NCI-H2196 treated with DMSO at 0.1 percent for 48 hours (cell line): Measurements from ENCODE around the gene PDK1.
"Not testable (repeated sequence)": the region's sequence is repeated elsewhere in the genome, so short reads cannot be mapped to it uniquely, and the experiment has no call there.

ENCODE experiments used
- DNase-seq: peaks from one replicate; lab custom pipeline; 2025; ENCODE audit not compliant: unreplicated experiment; lab: John Stamatoyannopoulos, UW

Gene PDK1

DNA sequence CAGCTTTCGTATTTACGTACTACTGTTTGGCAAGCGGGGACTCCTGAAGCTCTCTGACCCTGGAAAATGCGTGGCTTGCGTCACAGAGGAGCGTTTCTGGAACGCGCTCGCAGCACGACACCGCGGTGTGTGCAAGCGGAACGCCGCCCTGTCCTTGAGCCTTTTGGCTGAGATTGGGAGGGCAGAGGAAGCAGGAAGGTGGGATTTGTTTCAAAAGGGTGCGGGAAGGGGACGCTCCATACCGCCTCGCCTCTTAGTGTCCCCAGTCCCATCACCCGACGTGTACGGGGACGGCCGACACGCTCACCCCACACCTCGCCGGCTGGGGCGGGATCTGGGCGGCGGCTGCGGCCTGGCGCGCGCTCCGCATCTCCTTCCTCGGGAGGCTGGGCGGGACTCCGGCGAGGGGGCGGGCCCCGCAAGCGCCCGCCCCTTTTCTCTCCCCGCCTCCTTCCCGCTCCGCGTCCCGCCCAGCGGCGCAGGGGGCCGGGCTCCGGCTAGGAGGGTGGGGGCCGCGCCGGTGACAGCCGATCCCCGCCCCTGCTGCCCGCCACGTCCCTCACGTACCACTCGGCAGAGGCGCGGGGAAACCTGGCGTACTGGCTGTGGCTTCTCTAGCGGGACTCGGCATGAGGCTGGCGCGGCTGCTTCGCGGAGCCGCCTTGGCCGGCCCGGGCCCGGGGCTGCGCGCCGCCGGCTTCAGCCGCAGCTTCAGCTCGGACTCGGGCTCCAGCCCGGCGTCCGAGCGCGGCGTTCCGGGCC is at the start of gene PDK1:
TSS of gene PDK1 (plus strand) at position 569 of the 762 bp plus-strand sequence. CDS start at position 630, 61 bp downstream.
- DNase-seq: peak; percentile 91

- no peak for DNase-seq
Measured at GRCh38 chr2:172507199-172507598, 48.7 kb upstream of the PDK1 start.

- no peak for DNase-seq
Measured at GRCh38 chr2:172510088-172510487, 45.8 kb upstream of the PDK1 start.

- DNase-seq: no peak
Measured at GRCh38 chr2:172510548-172510947, 45.3 kb upstream of the PDK1 start.

DNA sequence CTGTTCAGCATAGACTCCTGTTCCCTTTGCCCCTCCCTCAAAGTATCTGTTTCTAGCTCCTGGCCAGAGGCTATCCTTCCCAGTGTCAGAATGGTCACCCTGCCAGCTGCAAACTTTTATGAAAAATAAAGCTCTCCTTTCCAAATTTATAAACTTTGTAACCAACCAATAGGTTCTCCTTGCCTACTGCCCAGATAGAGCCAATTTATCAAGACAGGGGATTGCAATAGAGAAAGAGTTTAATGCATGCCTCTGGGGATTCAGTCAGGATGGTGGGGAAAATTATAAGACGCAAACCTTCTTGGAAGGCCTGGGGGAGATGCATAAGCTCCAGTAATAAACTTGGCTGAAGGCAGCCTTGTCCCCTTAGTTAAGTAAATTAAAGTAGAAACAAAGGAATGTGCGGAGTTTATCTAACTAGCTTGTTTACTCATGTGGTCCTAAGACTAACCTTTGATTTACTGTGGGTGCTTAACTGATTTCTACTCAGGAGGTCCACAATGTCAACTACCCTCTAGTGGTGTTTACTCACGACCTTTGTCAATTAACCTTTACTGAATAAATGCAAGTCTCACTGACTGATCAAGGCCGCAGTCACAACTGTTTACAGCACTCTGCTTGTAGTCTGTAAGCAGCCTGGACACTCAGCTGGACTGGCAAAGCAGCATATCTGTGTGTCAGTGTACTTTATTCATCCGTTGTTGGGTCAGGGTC is 42.9 kb upstream of the PDK1 start:
- DNase-seq: no peak

DNA sequence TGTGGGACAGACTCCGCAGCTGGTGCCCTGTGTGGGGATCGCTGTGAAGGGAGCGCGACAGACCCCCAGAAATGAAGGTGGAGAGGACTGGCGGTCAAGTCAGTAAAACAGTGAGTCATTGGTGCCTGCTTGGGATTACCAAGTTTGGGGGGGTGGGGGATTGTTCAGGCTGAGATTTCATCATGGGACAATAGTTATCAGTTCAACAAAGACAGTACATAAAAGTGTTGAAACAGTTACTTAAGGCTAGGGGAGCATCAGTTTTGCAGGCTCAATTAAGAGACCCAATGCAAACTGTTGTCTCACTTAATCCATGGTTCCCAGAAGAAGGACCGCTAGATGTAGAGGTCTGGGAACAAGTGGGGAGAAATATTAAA is 42.4 kb upstream of the PDK1 start:
- DNase-seq: no peak

- no peak for DNase-seq
Measured at GRCh38 chr2:172513935-172514586, 41.8 kb upstream of the PDK1 start.

DNA sequence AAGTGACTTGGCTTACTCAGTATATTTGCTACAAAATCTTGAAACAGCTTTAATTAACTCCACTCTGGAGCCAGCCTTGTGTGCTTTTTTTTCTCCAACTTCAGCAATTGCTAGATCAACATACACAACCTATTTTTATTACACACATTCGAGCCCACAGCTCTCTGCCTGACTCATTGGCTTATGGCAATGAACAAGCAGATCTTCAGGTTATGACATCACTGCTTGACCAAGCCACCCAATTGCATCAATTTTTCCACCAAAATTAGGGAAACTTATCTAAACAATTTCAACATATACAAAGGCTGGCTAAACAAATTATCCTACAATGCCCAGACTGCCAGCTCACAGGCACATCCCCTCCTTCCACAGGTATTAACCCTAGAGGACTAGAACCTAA is 39.6 kb upstream of the PDK1 start:
- DNase-seq: no peak

GRCh38 chr2:172518995-172519394 is 36.9 kb upstream of the PDK1 start:
- no peak for DNase-seq

- DNase-seq: no peak
Measured at GRCh38 chr2:172525601-172526000, 30.3 kb upstream of the PDK1 start.

GRCh38 chr2:172531309-172531708 is 24.6 kb upstream of the PDK1 start:
- no peak for DNase-seq

DNA sequence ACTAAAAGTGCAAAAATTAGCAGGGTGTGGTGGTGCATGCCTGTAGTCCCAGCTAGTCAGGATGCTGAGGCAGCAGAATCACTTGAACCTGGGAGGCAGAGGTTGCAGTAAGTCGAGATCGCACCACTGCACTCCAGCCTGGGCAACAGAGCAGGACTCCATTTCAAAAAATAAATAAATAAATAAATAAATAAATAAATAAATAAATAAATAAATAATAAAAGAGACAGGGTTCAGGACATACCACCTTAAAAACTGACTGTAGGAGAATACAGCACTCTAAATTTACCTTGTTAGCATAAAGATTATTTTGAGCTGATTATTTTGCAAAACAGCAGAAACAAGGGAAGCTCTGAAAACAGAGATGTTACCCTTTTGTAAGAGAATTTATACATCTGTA is 23.4 kb upstream of the PDK1 start:
- not testable (repeated sequence) for DNase-seq

DNA sequence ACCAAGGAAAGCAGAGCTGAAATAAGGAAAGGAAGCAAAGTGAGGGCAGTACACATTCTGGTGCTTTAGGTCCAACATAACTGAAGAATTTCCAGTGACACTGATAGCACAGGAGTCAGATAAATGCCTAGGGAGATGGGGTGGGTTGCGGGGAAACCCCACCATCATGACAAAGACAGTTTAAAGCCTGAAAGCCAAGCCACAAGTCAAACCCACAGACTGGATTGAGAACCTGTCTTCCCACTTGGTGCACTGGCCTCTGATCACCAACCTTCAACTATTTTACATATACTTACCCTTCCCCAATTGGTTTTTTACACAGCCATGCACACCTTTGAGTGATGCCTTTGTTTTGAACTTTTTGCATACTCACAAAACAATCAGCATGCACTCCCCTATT is 22.2 kb upstream of the PDK1 start:
- DNase-seq: no peak

DNA sequence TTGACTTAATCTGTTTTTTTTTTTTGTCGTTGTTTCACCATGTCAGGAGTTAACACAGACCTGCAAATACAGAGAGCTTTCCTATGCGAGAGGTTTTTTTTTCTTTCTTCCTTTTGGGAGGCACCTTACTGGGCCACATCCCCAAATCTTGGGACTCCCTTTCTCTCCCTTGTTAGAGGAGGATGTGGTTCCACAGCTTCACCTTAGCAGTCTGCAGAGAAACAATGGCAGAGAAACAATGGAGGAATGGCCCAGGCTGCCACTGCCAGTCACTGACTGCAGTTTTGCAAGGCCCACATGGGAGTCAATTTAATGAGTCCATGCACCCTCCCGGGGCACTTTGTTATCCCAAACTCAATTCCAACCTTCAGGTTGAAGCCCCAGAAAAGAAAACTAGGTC is 20.8 kb upstream of the PDK1 start:
- no peak for DNase-seq

GRCh38 chr2:172537851-172538250 is 18.0 kb upstream of the PDK1 start:
- DNase-seq: not testable (repeated sequence)

DNA sequence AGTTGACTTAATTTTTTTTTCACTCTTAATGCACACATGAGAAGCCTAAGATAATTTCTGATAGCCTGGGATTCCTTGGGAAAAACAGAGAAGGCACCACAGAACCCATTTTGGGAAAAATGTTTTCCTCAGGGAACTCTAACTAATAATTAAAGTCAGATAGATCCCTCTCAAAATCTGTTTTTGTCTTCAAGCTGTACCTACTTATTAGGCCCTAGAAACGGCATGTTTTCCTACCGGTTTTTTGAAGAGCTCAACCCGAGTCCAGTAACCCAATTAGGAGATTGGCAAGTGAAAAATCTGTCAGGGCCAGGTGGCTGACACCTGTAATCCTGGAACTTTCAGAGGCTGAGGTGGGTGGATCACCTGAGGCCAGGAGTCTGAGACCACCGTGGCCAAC is 16.1 kb upstream of the PDK1 start:
- no peak for DNase-seq

GRCh38 chr2:172540421-172540820 is 15.5 kb upstream of the PDK1 start:
- DNase-seq: no peak

DNA sequence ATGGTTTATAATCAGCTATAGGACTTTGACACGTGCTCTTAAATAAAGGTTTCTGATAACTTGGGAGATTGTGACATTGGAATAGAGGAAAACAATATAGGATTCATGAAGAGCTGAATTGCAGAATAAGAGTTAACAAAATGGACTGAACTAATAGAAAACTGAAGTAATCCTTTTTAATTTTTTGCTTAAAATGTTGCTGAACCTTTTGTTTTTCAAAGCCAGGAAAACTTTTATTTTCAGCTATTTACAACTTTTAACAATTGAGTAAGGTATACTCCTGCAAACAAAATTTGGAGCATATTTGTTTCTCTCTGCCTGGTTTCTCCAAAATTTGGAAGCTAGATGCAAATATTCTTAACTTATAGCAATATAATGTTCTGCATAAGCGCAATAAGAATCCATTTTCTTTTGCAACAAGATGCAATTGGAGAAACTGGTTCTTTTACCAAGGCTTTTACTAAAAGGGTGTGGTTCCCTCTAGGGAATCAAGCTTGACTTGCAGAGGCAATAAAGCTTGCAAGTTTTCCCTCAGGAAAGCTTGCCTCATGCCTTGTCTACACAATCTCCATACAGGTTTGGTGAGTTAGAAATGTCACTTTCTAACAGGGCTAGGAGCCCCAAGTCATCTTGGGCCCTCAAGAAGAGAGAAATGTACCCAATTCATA is 10.3 kb upstream of the PDK1 start:
- DNase-seq: no peak

DNA sequence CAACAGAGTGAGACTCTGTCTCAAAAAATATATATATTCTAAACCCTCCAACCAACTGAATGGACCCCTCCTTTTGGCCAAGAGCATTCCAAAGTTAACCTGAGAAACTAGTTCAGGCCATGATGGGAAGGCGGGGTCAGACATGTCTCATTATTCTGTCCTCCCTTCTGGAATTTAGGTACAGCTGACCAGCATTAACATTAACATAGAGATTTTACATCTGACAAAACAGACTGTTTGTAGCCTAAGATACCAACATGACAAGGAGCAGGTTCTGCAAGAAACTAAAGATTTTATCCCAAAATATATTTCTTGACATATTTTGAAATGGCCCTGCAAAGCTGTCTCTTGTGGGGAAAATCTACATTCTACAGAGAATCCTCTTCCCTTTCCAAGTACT is 6.8 kb upstream of the PDK1 start:
- no peak for DNase-seq

DNA sequence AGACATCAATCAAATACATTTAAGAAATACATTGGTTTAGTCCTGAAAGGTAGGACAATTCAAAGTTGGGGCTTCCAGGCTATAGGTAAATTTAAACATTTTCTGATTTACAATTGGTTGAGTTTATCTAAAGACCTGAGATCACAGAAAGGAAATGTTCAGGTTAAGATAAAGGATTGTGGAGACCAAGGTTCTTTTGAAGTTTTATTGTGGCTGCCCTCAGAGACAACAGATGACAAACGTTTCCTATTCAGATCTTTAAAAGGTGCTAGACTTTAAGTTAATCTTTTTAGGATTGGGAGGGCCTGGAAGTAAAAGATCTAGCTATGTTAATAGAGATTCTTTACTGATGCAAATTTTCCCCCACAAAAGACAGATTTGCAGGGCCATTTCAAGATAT is 6.1 kb upstream of the PDK1 start:
- not testable (repeated sequence) for DNase-seq

DNA sequence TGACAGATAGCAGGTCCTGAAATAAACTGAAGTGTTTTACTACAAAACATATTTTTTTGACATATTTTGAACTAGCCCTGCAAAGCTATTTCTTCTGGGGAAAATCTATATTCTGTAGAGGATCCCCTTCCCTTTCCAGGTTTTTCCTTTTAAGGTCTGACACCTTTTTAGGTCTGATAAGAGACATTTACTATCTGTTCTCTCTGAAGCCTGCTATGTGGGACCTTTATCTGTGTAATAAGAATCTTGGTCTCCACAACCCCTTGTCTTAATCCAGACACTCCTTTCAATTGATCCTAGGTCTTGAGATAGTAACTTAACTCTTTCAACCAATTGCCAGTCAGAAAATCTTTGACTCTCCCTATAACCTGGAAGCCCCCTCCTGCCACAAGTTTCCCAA is 5.5 kb upstream of the PDK1 start:
- no peak for DNase-seq

DNA sequence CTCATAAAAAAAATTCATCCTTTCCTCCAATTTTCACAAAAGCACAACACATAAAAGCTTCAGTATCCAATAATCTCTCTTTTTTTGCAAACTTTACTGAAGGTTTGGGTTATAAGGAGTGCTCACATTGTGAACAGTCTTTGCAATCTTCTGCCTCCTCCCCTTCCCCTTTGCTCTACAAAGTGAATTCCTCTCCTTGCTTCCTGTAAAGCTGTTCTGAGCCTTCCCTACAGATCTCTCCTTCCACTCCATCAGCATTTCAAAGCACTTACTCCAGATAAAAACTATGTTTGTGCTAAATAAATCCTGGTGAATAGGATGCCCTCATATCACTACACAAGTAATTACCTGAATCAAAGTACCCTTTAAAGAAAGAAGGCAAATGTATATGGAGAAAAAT is 4.6 kb upstream of the PDK1 start:
- DNase-seq: no peak
